GM19099 (cell line): ENCODE measurements around the gene CD7.
A peak's percentile ranks its signal among the peaks of the same experiment; 100 is the strongest.

Source experiments
- POLR2A ChIP-seq: IDR thresholded peaks from 3 replicates; pipeline ENCODE4 v1.6.1; 2011; ENCODE audit warnings: low read depth; ENCODE audit not compliant: insufficient read length; ENCODE audit errors: extremely low read depth

The CD7 gene

DNA sequence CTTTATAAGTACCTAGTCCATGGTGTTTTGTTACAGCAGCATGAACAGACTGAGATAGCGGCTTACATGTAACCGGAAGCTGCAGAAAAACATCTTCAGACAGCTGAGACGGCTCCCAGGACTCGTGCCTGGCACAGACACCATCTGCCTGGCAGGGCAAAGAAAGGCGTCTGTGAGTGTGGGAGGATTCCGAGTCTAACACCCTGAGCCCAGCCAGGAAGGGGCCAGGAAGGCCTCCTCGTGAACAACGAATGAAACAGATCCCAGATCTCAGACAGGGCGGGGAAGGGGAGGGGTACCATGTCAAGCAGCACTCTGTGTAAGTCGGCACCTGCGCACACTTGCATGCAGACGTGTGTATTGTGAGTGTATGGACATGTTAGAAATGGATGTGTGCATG, 39.6 kb downstream of the CD7 start:
- TF ChIP-seq POLR2A, result no peak

- no peak for TF ChIP-seq POLR2A
These were observed 40.5 kb downstream of the CD7 start for GRCh38 chr17:82276938-82277337.

- no peak for TF ChIP-seq POLR2A
These were observed 42.1 kb downstream of the CD7 start for GRCh38 chr17:82275326-82275725.

DNA sequence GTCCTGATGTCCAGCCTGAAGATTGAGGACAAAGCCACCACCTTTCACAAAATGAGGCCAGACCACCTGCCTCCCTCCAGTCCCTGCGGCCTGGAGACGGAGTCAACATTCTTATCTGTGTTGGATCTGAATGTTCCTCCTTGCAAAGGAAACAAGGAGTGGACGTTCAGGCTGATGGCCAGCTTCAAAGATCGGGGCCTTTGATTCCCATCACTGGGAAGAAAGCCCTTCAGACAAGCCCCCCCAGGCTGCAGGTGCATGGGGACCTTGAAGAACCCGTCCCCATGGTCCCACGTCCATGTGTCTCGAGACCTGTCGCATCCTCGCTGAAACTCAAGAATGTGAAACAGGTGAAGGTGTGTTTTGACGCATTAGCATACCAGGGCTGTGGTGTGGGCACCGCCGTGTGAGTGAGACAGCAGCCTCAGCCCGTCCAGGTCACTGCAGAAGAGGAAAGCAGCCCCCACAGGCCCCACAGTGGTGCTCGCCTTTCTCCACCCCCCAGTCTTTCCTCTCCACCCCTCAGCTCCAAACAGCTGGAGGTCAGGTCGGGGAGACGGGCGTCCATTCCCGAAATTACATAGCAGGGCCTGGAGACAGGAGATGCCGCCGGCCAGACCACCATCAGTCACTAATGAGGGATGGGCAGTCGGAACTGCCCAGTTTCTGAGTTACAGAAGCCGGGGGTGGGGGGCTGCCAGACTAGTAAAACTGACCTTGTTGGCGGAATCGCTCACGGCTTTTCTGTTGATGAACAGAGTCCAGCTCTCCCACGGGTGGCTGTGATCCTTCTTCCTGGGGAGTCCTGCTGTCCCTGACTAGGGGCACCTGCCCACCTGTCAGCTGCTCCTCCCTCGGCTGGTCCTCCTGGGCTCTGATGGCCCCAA, 43.0 kb downstream of the CD7 start:
- no peak for TF ChIP-seq POLR2A

DNA sequence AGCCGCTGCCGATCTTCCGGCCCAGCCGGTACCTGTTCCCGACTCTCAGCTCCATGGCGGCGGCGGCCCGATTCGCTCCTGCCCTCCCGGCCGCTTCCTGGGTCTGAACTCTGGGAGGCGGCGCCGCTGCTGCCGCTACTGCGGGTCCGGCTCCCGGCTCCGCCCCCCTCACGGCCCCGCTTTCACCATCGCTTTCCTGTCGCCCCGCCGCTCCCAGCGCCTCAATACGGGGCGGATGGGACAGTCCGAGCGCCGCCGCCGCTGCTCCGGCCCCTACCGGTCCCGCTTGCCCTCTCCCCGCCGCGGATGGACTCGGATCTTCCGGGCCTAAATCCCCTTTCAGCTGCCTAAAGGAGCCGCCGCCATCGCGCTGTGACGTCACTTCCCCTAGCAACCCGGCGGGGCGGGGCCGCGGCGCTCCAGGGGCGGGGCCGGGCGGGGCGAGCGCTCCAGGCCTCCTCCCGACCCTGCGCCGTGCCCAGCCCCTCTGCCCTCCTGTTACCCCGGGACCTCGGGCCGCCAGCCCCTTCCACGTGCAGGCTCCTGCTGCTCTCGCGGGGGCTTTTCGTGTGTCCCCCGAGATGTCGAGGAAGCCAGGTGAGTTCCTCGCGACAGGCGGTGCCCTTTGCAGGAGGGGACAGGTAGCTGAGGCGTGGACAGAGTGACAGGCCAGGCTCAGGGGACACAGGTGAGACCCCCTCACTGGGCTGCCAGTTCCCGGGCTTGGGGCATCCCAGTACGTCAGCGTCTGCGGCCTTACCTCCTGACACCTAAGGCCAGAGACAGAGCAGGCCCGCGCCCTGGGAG, 43.9 kb downstream of the CD7 start, which contains the start of gene CSNK1D:
Gene CSNK1D (minus strand): TSS at position 374 of the 807 bp plus-strand sequence. CDS start 319 bp downstream, at position 55.
- TF ChIP-seq POLR2A, result peak; percentile 76

DNA sequence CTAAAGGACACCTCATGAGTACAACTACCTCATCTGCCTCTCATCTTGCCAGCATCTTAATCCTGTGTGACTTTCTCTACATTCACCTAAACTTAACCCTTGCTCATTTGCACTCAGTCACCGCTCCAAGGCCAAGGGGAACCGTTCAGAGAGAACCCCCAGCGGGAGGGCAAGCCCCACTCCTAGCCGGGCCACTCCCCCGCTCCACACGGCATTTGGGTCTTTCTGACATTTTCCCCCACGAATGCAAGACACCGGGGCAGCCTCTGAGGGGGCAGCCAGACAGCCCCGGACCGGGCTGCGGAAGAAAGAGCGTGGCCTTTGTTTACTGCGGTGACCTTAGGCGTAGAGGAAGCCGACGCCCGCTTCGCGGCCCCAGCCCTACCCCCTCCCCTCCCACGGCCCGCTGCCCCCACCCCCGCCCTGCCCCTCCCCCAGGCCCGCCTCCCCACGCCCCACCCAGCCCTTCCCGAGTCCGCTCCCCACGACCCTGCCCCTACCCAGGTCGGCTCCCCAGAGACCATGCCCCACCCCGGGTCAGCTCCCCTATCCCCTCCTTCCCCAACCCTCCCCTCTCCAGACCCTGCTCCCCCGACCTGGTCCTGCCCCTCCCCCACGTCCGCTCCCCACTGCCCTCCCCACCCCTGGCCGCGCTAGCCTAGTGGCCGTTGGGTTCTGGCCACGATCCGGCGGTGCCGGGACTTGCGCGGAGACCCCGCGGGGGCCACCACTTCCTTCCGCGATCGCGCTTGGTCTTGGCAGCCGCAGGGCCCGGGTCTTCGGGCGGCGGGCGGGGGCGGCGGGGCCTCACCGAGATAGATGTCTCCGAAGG, 44.7 kb downstream of the CD7 start:
- no peak for TF ChIP-seq POLR2A

GRCh38 chr17:82271401-82271800, 46.0 kb downstream of the CD7 start:
- no peak for TF ChIP-seq POLR2A

- no peak for TF ChIP-seq POLR2A
These were observed 46.8 kb downstream of the CD7 start for GRCh38 chr17:82270651-82271050.

- no peak for TF ChIP-seq POLR2A
These were observed 47.4 kb downstream of the CD7 start for GRCh38 chr17:82269882-82270500.

DNA sequence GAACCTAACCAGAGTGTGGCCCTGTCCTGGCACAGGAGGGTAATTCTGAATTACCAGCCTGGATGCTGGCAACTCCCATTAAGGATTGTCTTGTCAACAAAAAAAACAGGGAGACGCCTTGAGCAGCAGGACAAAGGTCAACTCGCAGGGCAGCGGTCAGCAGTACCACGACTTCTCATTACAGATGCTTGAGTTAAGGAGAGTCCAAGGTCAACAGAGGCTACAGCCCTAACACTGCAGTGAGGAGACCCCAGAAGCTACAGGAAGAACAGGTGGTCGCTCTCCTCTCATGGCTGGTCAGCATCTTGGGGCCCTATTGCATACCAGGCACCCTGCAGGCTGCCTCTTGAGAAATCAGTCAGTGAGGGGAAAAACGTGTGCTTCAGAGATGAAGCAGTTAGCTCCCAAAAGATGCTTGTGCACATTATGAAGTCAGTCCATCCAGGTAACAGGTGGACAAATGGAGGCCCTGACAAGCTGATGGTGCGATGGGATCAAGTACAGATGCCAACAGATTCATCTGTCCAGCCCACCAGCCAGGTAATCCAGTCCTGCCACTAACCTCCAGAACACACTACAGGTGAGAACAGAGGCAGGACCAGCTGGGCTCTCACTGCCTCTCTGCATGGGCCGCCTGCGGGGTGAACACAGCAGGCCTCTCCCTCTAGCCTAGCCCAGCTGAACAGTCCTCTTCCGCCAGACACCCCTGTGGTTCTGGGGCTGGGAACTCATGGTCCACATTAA, 48.1 kb downstream of the CD7 start:
- TF ChIP-seq POLR2A, result no peak

DNA sequence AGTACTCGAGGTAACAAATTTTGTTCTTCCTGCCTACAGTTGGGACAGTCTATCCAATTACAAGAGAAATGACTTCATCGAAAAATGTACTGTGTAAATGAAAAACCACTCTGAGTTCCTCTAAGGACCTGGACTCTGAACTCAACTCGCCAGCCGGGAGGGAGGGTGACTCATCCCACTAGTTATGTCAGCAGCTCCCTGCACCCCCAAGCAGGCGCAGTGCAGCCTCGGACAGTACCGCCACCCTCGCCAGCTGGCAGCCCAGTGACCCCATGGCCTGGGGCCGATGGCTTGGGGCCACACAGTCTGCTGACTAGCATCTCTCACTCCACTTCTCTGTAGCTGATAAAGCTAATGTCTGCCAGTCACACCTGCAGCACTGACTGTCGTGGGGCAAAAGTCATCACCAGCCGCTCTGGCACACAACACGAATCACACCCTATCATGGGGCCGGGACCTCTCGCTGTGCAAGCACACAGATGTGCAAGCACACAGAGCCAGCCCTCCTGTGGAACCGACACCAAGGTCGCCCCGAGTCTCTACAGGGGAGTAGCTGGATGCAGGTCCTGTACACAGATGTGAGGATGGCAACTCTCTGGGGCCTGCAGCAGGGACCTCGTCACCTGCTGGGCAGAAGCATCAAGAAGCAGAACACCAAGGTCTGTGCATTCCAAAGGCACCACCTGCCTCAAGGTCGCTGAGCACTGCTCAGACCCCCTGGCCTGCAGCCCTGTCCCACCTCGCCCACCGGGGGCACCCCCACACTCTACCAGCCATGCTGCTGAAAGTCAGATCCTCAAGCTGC, 49.6 kb downstream of the CD7 start:
- TF ChIP-seq POLR2A, result no peak

DNA sequence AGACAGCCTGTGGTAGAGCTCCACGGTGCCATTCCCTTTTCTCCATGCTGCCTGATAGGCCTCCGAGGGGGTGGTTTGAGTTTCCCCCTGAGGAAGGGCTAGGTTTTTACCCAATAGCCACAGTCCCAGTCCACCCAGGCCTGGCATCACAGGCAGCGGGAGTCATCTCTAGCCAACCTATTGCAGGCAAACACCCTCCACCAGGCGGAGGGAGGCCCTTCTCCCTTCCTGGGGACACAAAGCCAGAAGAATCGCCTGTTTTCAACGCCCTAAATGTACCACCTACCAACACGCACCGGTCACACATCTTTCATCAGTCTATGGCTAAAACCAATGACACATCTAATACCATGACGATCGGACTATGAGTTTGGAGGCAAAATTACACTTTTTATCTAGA, 51.3 kb downstream of the CD7 start:
- TF ChIP-seq POLR2A, result no peak
